Measurements from ENCODE around the gene NUBP2.

GRCh38 chr16:1774448-1774780 is 8.3 kb upstream of the NUBP2 start:
- TF ChIP-seq CTCF (conservative IDR thresholded peaks at IDR 0.05; ENCODE audit: low read length) = no peak
- no peak for TF ChIP-seq EZH2phosphoT487 (IDR thresholded peaks at IDR 0.05; ENCODE audit: borderline replicate concordance)
